RKO (cell line): ENCODE measurements around the gene AIF1.
"Not testable (repeated sequence)": the region's sequence is repeated elsewhere in the genome, so short reads cannot be mapped to it uniquely, and the experiment has no call there.

Source experiments
- DNase-seq: peaks from one replicate; pipeline ENCODE4 v3.0.0-alpha.2; 2016; ENCODE audit warnings: low spot score

AIF1 gene

DNA sequence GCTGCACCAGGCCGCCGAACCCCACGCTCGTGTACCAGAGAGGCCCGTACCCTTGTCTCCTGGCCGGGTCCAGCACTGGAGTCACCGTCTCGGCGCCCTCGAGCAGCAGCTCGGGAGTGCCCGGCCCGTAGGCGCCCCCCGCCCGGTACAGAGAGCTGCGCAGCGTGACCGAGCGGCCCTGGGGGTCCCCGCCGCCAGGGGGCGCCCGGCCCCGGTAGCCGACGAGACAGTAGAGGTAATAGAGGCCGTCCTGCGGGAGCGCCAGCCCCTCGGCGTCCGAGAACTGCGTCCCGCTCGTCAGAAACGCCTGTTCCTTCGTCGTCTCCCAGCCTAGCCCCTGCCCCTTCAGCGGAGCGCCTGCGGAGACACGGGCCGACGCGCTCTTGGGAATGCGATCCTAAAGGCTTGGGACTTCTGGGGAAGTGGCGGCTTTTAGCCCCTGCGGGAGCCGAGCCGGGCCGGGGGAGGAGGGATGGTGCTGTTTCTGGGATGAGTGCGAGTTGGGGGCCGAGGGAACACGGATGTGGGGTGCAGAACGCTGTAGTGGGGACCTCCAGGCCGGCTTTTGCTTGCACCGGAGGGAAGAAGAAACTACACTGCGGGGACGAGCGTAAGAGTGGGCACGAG, 34.1 kb upstream of the AIF1 start:
- peak; percentile 77 for DNase-seq

DNA sequence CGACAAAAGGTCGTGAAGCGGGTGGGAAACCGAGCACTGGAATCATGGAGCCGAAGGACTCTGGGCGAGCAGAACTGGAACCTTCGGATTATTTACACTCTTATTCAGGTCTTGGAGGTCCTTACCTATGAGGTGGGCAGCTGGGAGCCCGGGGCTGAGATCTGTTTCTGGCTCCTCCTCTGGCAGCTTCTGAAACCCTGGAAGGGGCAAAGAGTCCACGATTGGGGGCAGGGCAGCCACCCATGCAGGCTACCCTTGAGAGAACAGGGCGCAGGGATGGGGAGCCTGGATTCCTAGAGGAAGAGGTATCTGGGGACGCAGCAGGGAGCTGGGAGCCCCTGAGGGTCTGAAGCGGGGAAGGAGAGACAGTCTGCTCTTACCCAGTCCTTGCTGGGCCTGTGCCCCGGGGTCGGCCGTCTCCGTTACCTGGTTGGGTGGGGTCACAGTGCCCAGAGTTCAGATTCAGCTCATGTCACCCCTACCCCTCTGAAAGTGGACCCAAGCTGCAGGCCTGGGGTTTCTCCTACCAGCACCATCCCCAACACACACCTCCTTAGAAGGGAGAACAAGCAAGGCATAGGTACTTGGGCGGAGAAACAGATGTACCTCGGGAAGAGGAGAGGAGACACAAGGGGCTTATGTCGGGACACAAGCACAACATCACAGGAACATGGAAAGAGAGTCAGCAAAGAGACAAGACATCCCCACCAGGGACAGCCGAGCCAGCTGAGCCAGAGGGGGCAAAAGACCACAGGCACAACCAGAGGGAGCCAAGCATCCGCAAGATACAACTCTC, 33.4 kb upstream of the AIF1 start:
- DNase-seq = no peak

- DNase-seq = no peak
Measured at GRCh38 chr6:31582230-31582643, 32.8 kb upstream of the AIF1 start, which contains the start of gene LTB. Gene LTB, minus strand, starts transcription at chr6:31582424. Its CDS starts 7 bp downstream, at chr6:31582417.

DNA sequence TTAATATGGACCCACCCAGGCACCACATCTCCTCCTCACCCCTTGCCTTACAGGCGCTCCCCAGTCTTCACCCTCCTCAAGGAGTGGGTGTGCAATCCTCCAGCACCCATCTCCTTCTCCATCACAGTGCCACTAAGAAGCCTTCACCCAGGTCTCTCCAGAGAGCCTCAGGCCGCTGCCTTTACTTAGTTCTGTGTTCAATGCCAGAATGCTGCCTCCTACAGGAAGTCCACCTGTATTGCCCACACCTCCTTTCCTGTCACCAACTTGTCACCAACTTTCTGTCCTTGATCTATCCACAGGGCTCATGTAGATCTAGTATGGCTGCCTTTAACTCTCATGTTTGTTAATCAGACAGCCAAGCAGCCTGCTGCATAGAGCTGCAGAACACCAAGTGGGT, 29.5 kb upstream of the AIF1 start:
- DNase-seq = no peak

- no peak for DNase-seq
Measured at GRCh38 chr6:31586008-31586407, 29.0 kb upstream of the AIF1 start, which contains the start of gene LST1. Gene LST1, plus strand, starts transcription at chr6:31586277. Its CDS starts 1,023 bp downstream, at chr6:31587300.

DNA sequence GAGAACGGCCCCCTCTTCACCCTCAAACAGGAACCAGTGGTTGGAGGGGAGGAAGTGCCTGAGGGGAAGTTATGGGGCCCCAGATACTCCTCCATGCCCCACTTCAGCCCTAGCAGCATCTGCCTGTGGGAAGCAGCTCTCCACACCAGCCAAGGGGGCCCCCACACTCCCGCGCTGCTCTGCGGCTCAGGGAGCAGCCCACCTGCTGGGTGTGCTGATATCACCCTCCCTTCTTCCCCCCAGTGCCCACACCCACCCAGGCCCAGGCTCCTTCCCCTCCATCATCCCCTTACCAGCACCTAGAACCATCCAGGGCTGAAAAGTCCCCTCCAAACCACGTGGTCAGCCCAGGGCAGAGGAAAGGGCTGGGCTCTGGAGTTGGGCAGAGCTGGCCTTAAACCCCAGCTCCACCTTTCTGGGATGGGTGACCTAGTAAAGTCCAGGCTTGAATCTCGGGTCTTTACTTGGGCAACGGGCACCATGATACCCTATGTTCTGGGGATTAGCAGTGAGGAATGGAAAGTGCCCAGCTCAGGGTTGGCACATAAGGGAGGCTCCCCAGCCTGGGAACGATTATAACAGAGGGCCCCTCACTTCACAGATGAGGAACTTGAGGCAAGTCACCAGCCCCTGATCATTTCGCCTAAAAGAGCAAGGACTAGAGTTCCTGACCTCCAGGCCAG, 28.3 kb upstream of the AIF1 start:
- DNase-seq = no peak

DNA sequence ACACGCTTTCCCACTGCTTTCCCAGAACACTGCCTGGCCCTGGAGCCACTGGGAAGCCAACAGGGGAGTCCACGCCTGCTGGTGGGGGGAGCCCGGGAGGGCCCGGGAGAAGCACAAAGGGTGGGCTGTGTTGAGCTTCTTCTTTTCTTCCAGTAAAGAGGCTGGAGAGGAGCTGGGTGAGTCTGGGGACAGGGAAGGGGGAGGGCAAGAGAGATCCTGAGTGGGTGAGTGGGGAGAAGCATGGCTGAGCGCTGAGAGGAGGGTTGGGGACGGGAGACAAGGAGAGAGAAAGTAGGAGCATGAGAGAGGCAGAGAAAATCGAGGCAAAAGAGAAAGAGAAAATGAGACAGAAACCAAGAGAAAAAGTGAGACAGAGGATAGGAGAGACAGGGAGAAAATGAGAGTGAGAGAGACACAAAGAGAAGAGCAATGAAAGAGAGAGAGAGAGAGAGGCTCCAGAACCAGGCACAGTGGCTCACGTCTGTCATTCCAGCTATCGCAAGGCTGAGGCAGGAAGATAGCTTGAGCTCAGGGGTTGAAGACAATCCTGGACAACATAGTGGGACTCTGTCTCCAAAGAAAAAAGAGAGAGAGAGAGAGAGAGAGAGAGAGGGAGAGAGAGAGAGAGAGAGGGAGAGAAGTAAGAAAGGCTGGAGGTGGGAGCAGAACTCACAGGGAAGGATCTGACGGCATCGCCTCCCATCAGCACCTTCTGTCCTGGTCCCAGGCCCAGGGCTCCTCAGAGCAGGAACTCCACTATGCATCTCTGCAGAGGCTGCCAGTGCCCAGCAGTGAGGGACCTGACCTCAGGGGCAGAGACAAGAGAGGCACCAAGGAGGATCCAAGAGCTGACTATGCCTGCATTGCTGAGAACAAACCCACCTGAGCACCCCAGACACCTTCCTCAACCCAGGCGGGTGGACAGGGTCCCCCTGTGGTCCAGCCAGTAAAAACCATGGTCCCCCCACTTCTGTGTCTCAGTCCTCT, 26.9 kb upstream of the AIF1 start:
- no peak for DNase-seq

- DNase-seq = no peak
Measured at GRCh38 chr6:31588871-31589650, 26.0 kb upstream of the AIF1 start.

DNA sequence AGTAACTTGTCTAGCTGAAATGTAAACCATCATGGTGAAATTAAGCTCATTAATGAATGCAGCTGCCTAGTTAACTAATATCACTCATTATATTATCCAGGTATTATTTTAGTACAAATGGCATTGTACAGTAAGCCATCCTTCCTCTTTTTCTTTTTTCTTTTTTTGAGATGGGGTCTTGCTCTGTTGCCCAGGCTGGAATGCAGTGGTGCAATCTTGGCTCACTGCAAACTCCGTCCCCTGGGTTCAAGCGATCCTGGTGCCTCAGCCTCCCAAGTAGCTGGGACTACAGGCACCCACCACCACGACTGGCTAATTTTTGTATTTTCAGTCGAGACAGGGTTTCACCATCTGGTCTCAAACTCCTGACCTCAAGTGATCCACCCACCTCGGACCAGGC, 24.3 kb upstream of the AIF1 start:
- not testable (repeated sequence) for DNase-seq

- DNase-seq = no peak
Measured at GRCh38 chr6:31592396-31592771, 22.6 kb upstream of the AIF1 start.

GRCh38 chr6:31597006-31597405, 18.0 kb upstream of the AIF1 start:
- DNase-seq = peak; percentile 66

DNA sequence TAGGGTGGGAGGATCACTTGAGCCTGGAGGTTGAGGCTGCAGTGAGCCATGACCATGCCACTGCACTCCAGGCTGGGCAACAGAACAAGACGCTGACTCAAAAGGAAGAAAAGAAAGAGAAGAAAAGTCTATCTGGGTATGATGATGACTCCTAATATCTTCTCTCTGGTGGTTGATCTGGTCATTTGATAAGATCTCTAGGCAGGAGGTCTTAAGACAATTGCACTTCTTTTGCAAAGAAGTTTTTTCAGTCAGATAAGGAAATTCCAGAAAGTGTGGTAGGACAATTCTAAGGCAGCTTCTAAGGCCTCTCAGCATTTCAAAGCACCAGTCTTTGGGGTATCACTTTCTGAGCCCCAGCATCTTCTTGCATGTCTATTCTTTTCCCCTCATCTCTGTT, 7.7 kb upstream of the AIF1 start:
- DNase-seq = no peak

GRCh38 chr6:31609519-31610406, 5.3 kb upstream of the AIF1 start:
- no peak for DNase-seq

GRCh38 chr6:31610968-31611367, 4.1 kb upstream of the AIF1 start:
- DNase-seq = no peak

DNA sequence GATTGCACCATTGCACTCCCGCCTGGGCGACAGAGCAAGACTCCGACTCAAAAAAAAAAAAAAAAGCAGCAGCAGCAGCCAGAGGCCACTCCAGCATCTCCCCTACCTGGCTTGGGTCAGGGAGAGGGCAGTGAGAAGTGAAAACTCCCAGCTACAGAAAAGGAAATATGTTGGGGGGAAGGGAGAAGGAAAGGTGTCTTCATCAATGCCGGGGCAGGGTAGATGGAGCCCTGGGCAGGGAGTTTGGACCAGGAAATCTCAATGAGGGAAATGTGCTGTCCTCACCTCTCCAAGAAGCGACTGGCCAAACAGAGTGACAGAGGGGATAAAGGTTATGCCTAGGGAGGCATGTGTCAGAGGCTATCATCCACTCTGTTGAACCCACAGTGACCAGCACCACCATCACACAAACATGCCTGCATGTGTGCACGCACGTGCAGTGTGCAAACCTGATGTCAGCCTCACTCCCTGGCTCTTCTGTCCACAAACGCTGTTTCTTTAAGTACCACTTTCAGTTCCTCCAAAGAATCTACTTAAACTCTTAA, 887 bp upstream of the AIF1 start:
- DNase-seq = no peak

GRCh38 chr6:31615748-31616147, 714 bp downstream of the AIF1 start:
- DNase-seq = no peak

GRCh38 chr6:31617010-31617409, 2.0 kb downstream of the AIF1 start:
- no peak for DNase-seq

DNA sequence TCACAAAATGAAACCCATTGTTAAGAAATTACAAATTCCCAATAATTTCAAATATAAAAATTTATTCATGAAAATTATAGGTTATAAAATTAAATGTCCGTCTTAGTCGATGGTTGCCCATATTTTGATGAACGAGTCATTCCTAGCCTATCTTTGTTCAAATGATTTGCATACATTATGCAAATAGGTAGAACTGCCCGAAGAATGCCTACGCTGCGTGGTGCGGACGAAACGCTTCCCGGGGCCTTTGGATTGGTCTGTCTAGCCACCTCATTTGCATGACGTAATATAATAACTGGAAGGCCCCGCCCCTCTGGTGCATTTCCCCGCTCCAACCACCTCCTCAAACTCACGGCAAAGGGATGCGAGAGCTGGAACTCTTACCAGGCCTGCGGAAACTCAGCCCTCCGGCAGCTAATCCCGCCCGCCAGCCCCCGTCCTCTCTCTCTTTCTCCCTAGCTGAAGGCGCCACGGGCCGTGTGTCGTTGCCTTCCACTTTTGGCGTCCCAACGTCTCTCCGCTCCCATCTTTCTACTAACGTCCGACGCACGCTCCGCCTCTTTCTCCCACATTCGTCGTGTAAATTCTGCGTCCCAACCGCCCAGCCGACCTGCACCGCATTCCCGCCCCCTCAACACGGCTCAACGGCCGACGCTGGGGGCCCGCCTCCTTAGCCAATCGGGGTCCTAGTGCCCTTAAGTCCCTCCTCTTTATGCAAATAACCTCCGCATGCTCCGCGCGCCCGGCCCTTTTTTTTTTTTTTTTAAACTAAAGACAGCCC, 5.0 kb downstream of the AIF1 start:
- peak; percentile 99 for DNase-seq
